K562 (cell line): ENCODE data around the gene ST6GAL1. TPM values are rescaled to one million over a fixed set of nuclear protein-coding genes. Genes with fewer than 3 reads are reported as not detected.

ENCODE experiments used
- ATAC-seq: fragments of 200-7000 bp; cut with Tn5 transposase; 3 replicates; pipeline ENCODE4 v1.9.1; 2020; ENCODE audit warnings: moderate library complexity
- BruUV-seq: library from RNA; stranded (reverse); fragments of 400-500 nt; replicated peaks from 2 replicates; lab custom pipeline; 2021; lab: Mats Ljungman, UMichigan
- CTCF ChIA-PET: fragments of 300-600 bp; formaldehyde crosslinking; extraction: SDS; loops from one replicate; lab custom pipeline; 2021; ENCODE audit warnings: low intra/inter-chr PET ratio; lab: Yijun Ruan, JAX
- POLR2A ChIA-PET: fragments of 300-600, 350-650 bp; sonication (Branson Sonifier 250); formaldehyde crosslinking; extraction: SDS; loops from one replicate; lab custom pipeline; 2021; ENCODE audit warnings: antibody characterized with exemption, inconsistent platforms; lab: Yijun Ruan, JAX
- DNase-seq, 4 experiments: peaks; one replicate each; pipeline versions ENCODE4 v3.0.0 to v3.0.0-alpha.2; 2011 to 2018; ENCODE audit warnings: low spot score in 3 of 4, mixed read lengths in 3 of 4; ENCODE audit errors: extremely low read depth in 1 of 4
- FAIRE-seq: peaks from 2 replicates; lab custom pipeline; 2011; peaks lifted over from hg19 to GRCh38; lab: Jason Lieb, UNC
- H2AFZ ChIP-seq: 2 replicates; pipeline ENCODE4 v1.6.0; 2011; ENCODE audit warnings: low read depth, low read length, control low read depth, inconsistent platforms
- H3K27ac ChIP-seq: fragments of 200-600 bp; 3 replicates; pipeline ENCODE4 v1.8.0; 2011; ENCODE audit warnings: low read depth, mild to moderate bottlenecking, control low read depth, inconsistent platforms, low read length, moderate library complexity, mixed read lengths; ENCODE audit errors: extremely low read depth
- H3K27me3 ChIP-seq, 2 experiments: fragments of 300-600 bp in 1 of 2; 2 replicates in 1 of 2; 3 replicates in 1 of 2; pipeline versions ENCODE4 v1.6.0 to v1.8.0; 2011; ENCODE audit warnings: inconsistent platforms in 2 of 2, low read length in 2 of 2, mild to moderate bottlenecking in 1 of 2, mixed read lengths in 1 of 2, moderate library complexity in 1 of 2; ENCODE audit not compliant: control insufficient read depth in 2 of 2, insufficient read depth in 2 of 2
- H3K36me3 ChIP-seq: fragments of 300-600 bp; 3 replicates; pipeline ENCODE4 v1.8.0; 2011; ENCODE audit warnings: mild to moderate bottlenecking, low read length, inconsistent platforms; ENCODE audit not compliant: control insufficient read depth, insufficient read depth
- H3K4me1 ChIP-seq, 2 experiments: fragments of 200-600 bp in 1 of 2; replicated peaks in 1 of 2; 2 replicates in 1 of 2; 3 replicates in 1 of 2; pipeline versions ENCODE4 v1.5.1 to v1.8.0; 2011; ENCODE audit warnings: inconsistent platforms in 2 of 2, low read length in 2 of 2, mild to moderate bottlenecking in 1 of 2, mixed read lengths in 1 of 2, moderate library complexity in 1 of 2; ENCODE audit not compliant: control insufficient read depth in 2 of 2, insufficient read depth in 2 of 2
- H3K4me2 ChIP-seq: 2 replicates; pipeline ENCODE4 v1.6.1; 2011; ENCODE audit warnings: low read length, control low read depth, inconsistent platforms, mixed read lengths; ENCODE audit not compliant: insufficient read depth
- H3K4me3 ChIP-seq: fragments of 200-600 bp; sonication (generic), shearing (Covaris generic); 2 replicates; pipeline ENCODE4 v1.5.1; 2016; ENCODE audit warnings: control low read depth, inconsistent platforms
- H3K79me2 ChIP-seq: fragments of 200-600 bp; 3 replicates; pipeline ENCODE4 v1.8.0; 2011; ENCODE audit warnings: low read length, inconsistent platforms; ENCODE audit not compliant: control insufficient read depth, insufficient read depth
- H3K9ac ChIP-seq, 2 experiments: 2 replicates each; pipeline versions ENCODE4 v1.6.0 to v1.6.1; 2011; ENCODE audit warnings: low read depth in 2 of 2, low read length in 2 of 2, control low read depth in 1 of 2, inconsistent platforms in 1 of 2, mild to moderate bottlenecking in 1 of 2, mixed read lengths in 1 of 2; ENCODE audit not compliant: insufficient read depth in 1 of 2
- H3K9me1 ChIP-seq: one replicate; pipeline ENCODE4 v1.6.0; 2011; ENCODE audit warnings: inconsistent platforms, mild to moderate bottlenecking, low read length, moderate library complexity; ENCODE audit not compliant: control insufficient read depth, insufficient read depth
- H3K9me3 ChIP-seq: replicated peaks from 2 replicates; pipeline ENCODE4 v1.5.1; 2011; ENCODE audit warnings: low read depth, low read length, inconsistent platforms; ENCODE audit not compliant: control insufficient read depth, insufficient read depth
- H4K20me1 ChIP-seq: replicated peaks from 2 replicates; pipeline ENCODE4 v1.6.1; 2011; ENCODE audit warnings: low read length, inconsistent platforms, mixed read lengths; ENCODE audit not compliant: control insufficient read depth, insufficient read depth
- ATF7 ChIP-seq: fragments of 450-650 bp; IDR thresholded peaks from 2 replicates; pipeline ENCODE4 v1.7.1; 2014; ENCODE audit warnings: mild to moderate bottlenecking, moderate library complexity
- ESRRB ChIP-seq: fragments of 250-450 bp; sonication (Bioruptor Pico); IDR thresholded peaks from 2 replicates; pipeline ENCODE4 v1.5.0; 2020; ENCODE audit warnings: mild to moderate bottlenecking, moderate library complexity, borderline replicate concordance
- MEF2A ChIP-seq: IDR thresholded peaks from 2 replicates; pipeline ENCODE4 v1.6.1; 2011; ENCODE audit warnings: low read depth, mild to moderate bottlenecking, low read length, moderate library complexity; ENCODE audit not compliant: control insufficient read depth
- NELFE ChIP-seq: IDR thresholded peaks from 2 replicates; pipeline ENCODE4 v1.6.1; 2011; ENCODE audit warnings: mild to moderate bottlenecking; ENCODE audit not compliant: insufficient read depth, insufficient read length
- NONO ChIP-seq, 2 experiments: fragments of 200-400 bp in 1 of 2; fragments of 450-650 bp in 1 of 2; formaldehyde crosslinking in 1 of 2; IDR thresholded peaks; 2 replicates each; pipeline ENCODE4 v1.6.1; 2017; ENCODE audit warnings: low read depth in 2 of 2, mild to moderate bottlenecking in 2 of 2, moderate library complexity in 2 of 2, low read length in 1 of 2
- NR4A1 ChIP-seq, 2 experiments: fragments of 250-450 bp in 1 of 2; fragments of 450-650 bp in 1 of 2; sonication (Bioruptor Pico) in 1 of 2; IDR thresholded peaks; 2 replicates each; pipeline versions ENCODE4 v1.4.0 to v1.6.1; 2016 to 2020; ENCODE audit warnings: mild to moderate bottlenecking in 2 of 2, missing compliant biosample characterization in 1 of 2, missing genetic modification characterization in 1 of 2, moderate library complexity in 1 of 2
- PHF8 ChIP-seq: fragments of 200-600 bp; sonication (generic); IDR thresholded peaks from 2 replicates; pipeline ENCODE4 v1.6.1; 2012; ENCODE audit warnings: mixed run types, mild to moderate bottlenecking, inconsistent platforms, low read length, moderate library complexity, borderline replicate concordance
- POLR2G ChIP-seq: fragments of 200-400 bp; formaldehyde crosslinking; IDR thresholded peaks from 2 replicates; pipeline ENCODE4 v1.6.1; 2017; ENCODE audit warnings: low read depth, mild to moderate bottlenecking, antibody characterized with exemption, low read length, moderate library complexity
- ZNF740 ChIP-seq, 3 experiments: fragments of 200-800 bp in 1 of 3; sonication (Bioruptor generic) in 1 of 3; sonication (generic) in 1 of 3; formaldehyde crosslinking in 1 of 3; IDR thresholded peaks; 2 replicates each; pipeline versions ENCODE4 v1.6.1 to v1.8.0; 2016 to 2022; ENCODE audit warnings: mild to moderate bottlenecking in 2 of 3, missing compliant biosample characterization in 2 of 3, missing genetic modification characterization in 2 of 3, missing genetic modification reagents in 1 of 3
- WGBS: fragments of 100-300 bp; shearing (Covaris generic); methylation state at CpG from one replicate; pipeline ENCODE4 v1.1.6; 2016; ENCODE audit warnings: low coverage, mixed read lengths; ENCODE audit not compliant: insufficient coverage; ENCODE audit errors: missing lambda C conversion rate; 5-methylcytosine and 5-hydroxymethylcytosine counted together
- in situ Hi-C: fragments of 300-500 bp; cut with MboI; formaldehyde crosslinking; loops from 4 replicates; pipeline ENCODE4 v1.15.0; 2018; ENCODE audit warnings: inconsistent platforms, mixed read lengths
- intact Hi-C: fragments of 100-400 bp; cut with micrococcal nuclease; formaldehyde crosslinking; loops from 2 replicates; pipeline ENCODE4 v1.14.2; 2022
- polyA plus RNA-seq, 8 experiments: library from polyadenylated mRNA; depleted of rRNA in 4 of 8; stranded (reverse) in 5 of 8; unstranded in 3 of 8; fragments of >200 nt; fragmentation: Nextera tagmentation in 2 of 8; fragmentation: Illumina TruSeq in 1 of 8; extraction: Ambion mirVana in 2 of 8; extraction: Trizol in 1 of 8; gene quantifications; 2 replicates each; pipeline versions ENCODE4 v1.2.1 to v1.2.3, GENCODE V29; 2011 to 2014; ENCODE audit warnings: inconsistent platforms in 1 of 8, missing spikeins in 1 of 8
- total RNA-seq, 7 experiments: library from RNA; depleted of rRNA in 6 of 7; stranded (reverse); fragments of >200 nt in 6 of 7; fragmentation: Illumina TruSeq in 2 of 7; extraction: Trizol in 2 of 7; gene quantifications; 2 replicates each; pipeline versions ENCODE4 v1.2.1 to v1.2.3, GENCODE V29; 2011 to 2021; ENCODE audit warnings: low replicate concordance in 1 of 7

Gene ST6GAL1
- total and polyA plus RNA-seq, 9 of the 15 experiments (the other 6 are each of a cell fraction or from before 2014, with no cell fraction given), result 31.9 to 145 (median 71.0) TPM

- no peak overlapping the region for H3K9ac ChIP-seq
- TF ChIP-seq MEF2A (no peak), NELFE (no peak), ESRRB (CRISPR knock-in tag) (no peak), ZNF740 (CRISPR knock-in tag; IDR thresholded peaks at IDR 0.05) (no peak), ZNF740 (tag; IDR thresholded peaks at IDR 0.05) (no peak), NR4A1 (CRISPR knock-in tag; IDR thresholded peaks at IDR 0.05) (no peak), NR4A1 (tag; IDR thresholded peaks at IDR 0.05) (no peak), POLR2G (no peak), NONO (IDR thresholded peaks at IDR 0.05; ENCODE audit: low read depth in 2 of 2, low read length in 1 of 2) (no peak), PHF8 (no peak), ATF7 (no peak)
- TF ChIP-seq, all 486 proteins: peak for 0
- Histone ChIP-seq H2AFZ (no peak overlapping the region), H3K79me2 (peaks cover 20% of the 10 kb centered on the region), H3K4me1 (peaks cover 9 to 16% of the 10 kb centered on the region in 2 experiments), H3K27ac (no peak overlapping the region), H3K4me2 (no peak overlapping the region), H3K9me1 (no peaks in the 10 kb centered on the region), H3K9me3 (no peaks in the 10 kb centered on the region), H3K36me3 (peaks cover 74% of the 10 kb centered on the region), H3K4me3 (no peak overlapping the region), H3K27me3 (no peaks in the 10 kb centered on the region), H4K20me1 (no peaks in the 10 kb centered on the region)
- no peak for FAIRE-seq
- ChIA-PET CTCF (no interaction called here), POLR2A (no interaction called here)
- no peak for ATAC-seq
- in situ Hi-C loops (no loop called here), intact Hi-C loops (no loop called here)
- WGBS, result 93% methylated on average over 2 of the region's 2 CpGs
- BruUV-seq, result no TSS peak
- DNase-seq, result no peak
These were observed 115.7 kb downstream of the ST6GAL1 start for GRCh38 chr3:187046033-187046432.
